OCI-M1 (cell line): ENCODE data around the gene R3HDM2.
"Not testable (repeated sequence)": the region's sequence is repeated elsewhere in the genome, so short reads cannot be mapped to it uniquely, and the experiment has no call there.

Experiments used
- DNase-seq: peaks from one replicate; lab custom pipeline; 2025; lab: John Stamatoyannopoulos, UW

Gene R3HDM2

DNA sequence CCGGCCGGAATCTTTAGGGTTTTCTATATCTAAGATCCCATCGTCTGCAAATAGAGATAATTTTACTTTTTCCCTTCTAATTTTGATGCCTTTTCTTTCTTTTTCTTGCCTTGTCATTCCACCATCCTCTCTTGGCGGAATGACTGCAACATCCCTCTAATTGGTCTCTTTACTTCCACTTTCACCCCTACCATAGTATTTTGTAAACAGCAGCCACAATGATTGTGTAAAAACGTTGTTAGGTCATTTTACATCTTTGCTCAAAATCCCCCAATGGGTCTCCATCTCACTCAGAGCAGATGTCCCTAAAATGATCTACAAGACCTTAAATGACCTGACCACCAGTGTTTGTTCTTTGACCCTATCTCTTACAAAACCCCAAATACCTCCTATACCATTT lies 99.9 kb downstream of the R3HDM2 start:
- no peak for DNase-seq

DNA sequence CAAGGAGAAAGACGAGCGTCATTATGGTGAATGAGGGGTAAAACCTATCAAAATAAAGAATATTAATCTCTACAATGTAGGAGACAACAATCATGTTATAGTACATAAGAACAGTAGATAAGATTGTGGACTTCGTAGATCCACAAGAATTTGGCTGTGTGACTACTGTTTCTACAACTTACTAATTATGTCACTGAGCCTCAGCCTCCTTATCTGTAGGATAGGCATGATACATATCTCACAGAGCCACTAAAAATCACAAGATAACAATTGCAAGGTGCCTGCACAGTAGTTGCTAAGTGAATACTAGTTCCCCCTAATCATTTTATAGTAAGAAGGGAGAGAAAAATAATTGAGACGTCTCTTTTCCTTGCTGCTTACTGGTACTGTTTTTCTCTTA lies 101.6 kb downstream of the R3HDM2 start:
- DNase-seq: no peak

- peak; percentile 9 for DNase-seq
Measured at GRCh38 chr12:57325395-57325794, 105.4 kb downstream of the R3HDM2 start.

DNA sequence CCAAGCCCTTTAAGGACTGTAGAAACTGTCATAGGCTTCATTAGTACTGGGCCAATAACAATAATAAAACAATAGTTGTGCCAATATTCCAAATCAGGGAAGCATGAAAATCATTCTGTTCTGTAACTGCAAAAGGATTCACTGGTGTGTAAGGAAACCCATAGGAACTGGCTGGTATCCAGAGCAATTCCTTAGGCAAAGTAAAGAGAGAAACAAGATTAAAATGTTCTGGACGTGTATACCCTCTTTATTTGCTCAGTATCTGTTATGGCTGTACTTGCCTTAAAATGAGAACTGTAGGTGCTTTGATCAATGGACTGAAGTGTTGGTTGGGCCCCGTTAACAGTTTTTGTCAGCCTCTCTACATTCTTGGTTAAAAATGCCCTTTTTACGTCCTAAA lies 107.4 kb downstream of the R3HDM2 start:
- no peak for DNase-seq

- no peak for DNase-seq
Measured at GRCh38 chr12:57320639-57321038, 110.2 kb downstream of the R3HDM2 start.

GRCh38 chr12:57319678-57320469 lies 111.0 kb downstream of the R3HDM2 start:
- peak; percentile 56 for DNase-seq

GRCh38 chr12:57315681-57316080 lies 115.2 kb downstream of the R3HDM2 start:
- DNase-seq: no peak

DNA sequence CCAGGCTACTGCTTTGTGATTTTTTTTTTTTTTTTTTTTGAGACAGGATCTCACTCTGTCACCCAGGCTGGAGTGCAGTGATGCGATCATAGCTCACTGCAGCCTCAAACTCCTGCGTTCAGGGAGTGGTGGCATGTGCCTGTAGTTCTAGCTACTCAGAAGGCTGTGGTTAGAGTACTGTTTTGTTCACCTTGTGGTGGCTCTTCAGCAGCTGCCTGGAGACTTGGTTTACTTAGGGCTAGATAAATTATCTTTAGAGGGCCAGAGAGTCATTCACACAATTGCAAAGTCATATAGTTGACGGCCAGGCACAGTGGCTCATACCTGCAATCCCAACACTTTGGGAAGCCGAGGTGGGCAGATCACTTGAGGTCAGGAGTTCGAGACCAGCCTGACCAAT lies 118.6 kb downstream of the R3HDM2 start:
- DNase-seq: not testable (repeated sequence)

- no peak for DNase-seq
Measured at GRCh38 chr12:57309420-57309819, 121.4 kb downstream of the R3HDM2 start.

DNA sequence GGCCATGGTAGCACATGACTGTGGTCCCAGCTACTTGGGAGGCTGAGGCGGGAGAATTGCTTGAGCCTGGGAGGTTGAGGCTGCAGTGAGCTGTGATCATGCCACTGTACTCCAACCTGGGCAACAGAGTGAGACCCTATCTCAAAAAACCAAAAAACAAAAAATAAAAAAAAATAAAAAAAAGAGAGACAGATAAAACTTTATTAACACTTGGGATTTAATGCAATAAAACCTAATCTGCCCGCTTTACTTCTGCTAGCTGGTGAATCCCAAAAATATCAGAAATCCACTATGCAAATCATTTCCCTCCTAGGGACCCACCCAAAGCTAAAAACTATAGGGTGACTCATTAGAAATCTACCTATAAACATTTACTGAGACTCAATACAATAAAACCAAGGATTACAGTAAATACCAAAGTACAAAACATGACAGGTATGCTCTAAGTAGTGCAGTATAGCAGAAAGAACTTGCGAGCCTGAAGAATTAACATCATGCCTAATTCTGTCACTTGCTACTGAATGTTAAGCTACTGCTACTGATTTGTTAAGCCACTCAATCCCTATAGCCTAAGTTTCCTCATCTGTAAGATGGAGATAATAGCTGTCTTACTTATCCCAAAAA lies 129.8 kb downstream of the R3HDM2 start:
- no peak for DNase-seq

DNA sequence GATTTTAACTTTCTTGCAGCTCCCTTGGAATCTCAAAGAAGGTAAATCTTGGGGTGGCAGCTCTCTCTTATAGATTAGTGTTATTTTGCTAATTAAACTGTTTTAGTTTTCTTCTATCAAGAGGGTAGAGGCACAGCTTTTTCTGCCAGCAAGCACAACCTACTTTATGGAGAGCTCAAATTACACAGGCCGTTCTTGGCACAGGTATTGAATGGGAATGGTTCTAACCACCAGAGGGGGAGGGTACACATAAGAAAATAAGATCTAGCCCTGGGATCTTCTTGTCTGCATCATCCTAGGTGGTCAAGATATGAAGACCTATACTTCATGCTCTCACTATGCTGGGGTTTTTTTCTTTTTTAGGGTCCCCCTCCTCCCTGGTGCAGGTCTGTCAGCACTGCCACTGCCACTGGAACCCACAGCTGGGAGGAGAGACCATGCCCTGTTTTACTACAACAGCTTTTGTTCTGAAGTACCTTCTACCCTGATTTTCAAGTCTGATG lies 131.3 kb downstream of the R3HDM2 start:
- DNase-seq: no peak

- no peak for DNase-seq
Measured at GRCh38 chr12:57296291-57296690, 134.6 kb downstream of the R3HDM2 start.

- not testable (repeated sequence) for DNase-seq
Measured at GRCh38 chr12:57282073-57282472, 148.8 kb downstream of the R3HDM2 start.

DNA sequence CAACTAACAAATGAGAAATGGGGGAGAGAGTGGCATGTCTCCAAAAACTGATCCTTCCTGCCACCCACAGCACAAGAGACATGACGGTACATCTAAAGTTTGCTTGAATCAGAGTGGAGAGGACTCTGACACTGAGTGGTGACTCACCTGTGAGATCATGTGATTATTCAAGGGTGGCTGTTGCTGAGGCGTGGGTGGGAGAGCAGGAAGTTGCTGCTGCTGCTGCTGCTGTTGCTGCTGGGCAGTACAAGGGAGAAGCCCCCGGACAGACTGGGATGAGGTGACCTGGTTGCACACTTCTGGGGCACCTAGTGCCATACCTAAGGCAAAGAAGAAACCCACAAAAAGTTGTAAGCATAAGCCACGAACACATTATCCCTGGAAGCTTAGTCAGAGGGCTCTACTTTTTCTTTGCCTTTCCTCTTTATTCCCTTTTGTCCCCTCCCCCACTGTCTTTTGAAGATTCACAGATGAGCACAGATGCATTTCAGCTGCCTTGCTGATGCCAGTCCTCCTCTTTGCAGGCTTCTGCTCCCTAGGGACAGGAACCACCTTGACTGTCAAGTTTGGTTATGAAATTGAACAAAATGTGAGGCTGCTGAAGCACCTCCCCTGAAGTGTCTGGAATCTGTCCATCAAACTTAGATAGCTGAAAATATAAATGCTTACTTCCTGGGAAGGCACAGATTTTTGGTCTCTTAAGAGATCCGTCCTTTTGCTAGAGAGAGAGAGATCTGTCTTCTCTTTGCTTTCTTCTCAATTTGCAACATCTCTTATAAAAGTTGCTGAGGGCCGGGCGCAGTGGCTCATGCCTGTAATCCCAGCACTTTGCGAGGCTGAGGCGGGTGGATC lies 150.4 kb downstream of the R3HDM2 start:
- DNase-seq: peak; percentile 54

GRCh38 chr12:57278465-57279381 lies 152.1 kb downstream of the R3HDM2 start:
- DNase-seq: no peak

DNA sequence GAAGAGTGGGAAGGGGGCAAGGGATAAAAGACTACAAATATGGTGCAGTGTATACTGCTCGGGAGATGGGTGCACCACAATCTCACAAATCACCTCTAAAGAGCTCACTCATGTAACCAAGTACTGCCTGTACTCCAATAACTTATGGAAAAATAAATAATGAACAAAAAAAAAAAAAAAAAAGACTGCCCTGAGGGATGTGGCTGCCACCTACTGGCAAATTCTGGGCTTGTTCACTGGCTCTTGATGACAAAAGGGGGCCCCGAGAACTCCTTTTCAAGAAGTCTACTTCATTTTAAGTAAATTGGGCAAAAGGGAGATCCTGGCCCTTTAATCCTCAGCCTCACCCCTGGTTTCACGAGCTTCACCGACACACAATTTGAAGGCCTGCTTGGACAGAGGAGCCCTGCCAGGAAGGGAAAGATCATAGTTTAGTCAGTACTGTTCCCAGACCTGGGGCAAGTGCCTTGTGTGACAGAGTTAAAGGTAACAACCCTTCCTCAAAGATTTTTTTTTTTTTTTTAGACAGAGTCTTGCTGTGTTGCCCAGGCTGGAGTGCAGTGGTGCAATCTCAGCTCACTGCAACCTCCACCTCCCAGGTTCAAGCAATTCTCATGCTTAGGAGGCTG lies 153.8 kb downstream of the R3HDM2 start:
- DNase-seq: peak; percentile 37

GRCh38 chr12:57276233-57276632 lies 154.6 kb downstream of the R3HDM2 start:
- not testable (repeated sequence) for DNase-seq

DNA sequence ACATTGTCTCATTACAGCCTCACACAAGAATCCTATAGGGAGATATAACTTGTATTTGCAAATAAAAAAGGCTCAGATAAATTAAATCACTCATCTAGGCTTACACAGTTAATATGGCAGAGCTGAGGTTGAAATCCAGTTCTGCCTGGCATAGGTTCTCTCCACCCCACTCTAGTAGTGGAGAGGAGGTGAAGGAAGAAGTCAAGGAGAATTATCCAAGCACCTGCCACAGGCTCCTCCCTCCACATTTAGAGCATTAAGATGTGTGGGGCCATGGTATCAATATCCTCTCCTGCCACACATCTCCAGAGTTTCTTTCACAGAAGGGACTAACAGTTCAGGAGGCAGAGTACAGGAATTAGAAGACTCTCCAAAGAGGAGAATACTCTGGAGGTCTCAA lies 157.3 kb downstream of the R3HDM2 start:
- DNase-seq: no peak

DNA sequence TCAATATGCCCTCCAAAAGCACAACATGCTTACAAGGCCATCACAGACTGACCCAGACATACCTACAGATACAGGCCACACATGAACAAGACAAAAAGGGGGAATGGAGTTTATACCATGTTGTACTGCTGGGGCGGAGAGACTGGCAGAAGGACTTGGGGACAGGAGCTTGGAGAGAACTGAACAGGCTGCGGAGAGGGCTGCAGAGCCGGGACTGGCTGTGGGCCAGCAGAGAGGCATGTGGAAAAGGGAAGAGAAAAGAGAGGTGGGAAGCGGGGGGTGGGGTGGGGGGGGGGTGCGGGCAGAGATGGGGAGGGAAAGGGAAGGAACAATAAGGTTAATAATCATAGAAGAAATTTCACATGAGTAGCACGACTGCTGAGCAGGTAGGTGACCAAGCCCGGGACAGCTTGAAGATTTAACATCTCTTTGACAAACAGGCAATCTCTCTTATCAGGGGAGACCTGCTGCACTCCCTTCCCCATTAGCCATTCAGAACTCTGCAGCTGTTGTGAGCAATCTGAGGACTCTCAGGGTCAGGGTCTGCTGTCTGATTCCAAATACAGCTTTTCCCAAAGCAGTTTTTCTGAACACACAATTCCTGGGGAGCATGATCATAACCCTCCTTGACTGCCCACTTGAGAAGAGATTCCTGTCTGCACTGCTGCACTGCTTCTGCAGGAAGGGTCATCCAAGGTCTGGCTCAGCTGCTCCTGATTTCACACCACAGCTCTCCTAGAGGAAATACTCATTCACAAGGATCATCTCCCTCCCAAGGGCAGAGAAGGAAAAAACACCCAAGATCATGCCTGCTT lies 158.3 kb downstream of the R3HDM2 start:
- peak; percentile 7 for DNase-seq

DNA sequence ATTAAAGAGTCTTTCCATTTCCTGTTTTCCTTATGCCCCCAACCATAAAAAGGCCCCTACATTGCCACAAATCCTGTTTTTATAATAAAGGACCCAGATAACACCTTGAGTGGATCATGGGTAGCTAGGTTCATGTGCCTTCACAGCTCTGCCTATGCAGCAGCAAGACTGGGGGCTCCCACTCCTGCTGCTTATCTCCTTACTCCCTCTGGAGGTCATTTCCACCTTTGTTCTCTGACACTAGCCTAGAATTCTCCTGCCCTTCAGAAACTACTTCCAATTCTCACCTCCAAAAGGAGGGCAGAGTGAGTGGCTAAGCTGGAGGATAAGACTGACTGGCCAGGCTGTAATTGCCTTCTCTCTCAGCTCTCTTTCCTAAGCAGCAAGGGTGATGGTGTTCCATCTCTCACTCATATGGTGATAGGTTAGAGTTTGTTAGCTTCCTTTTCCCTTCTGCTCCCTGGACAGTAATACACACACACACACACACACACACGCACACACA lies 159.8 kb downstream of the R3HDM2 start:
- DNase-seq: no peak
